ENCODE results near the gene GAB2.

Gene GAB2

GRCh38 chr11:78270971-78271370 is 146.6 kb downstream of the GAB2 start:
- no peak for DNase-seq

- DNase-seq = no peak
Measured at GRCh38 chr11:78269806-78270205, 147.8 kb downstream of the GAB2 start.

GRCh38 chr11:78268591-78269410 is 148.8 kb downstream of the GAB2 start:
- DNase-seq = no peak

- DNase-seq = no peak
Measured at GRCh38 chr11:78266451-78266850, 151.2 kb downstream of the GAB2 start.

- no peak for DNase-seq
Measured at GRCh38 chr11:78265326-78265725, 152.3 kb downstream of the GAB2 start.

- DNase-seq = no peak
Measured at GRCh38 chr11:78262691-78263090, 154.9 kb downstream of the GAB2 start.

- no peak for DNase-seq
Measured at GRCh38 chr11:78262238-78262637, 155.4 kb downstream of the GAB2 start.

GRCh38 chr11:78261828-78262227 is 155.8 kb downstream of the GAB2 start:
- no peak for DNase-seq

- no peak for DNase-seq
Measured at GRCh38 chr11:78261367-78261766, 156.3 kb downstream of the GAB2 start.

GRCh38 chr11:78259777-78260487 is 157.7 kb downstream of the GAB2 start:
- no peak for DNase-seq

- no peak for DNase-seq
Measured at GRCh38 chr11:78257654-78258053, 160.0 kb downstream of the GAB2 start.

- no peak for DNase-seq
Measured at GRCh38 chr11:78256962-78257361, 160.7 kb downstream of the GAB2 start.

- DNase-seq = no peak
Measured at GRCh38 chr11:78255919-78256318, 161.7 kb downstream of the GAB2 start.

- DNase-seq = no peak
Measured at GRCh38 chr11:78254268-78254667, 163.4 kb downstream of the GAB2 start.

GRCh38 chr11:78253797-78254196 is 163.8 kb downstream of the GAB2 start:
- no peak for DNase-seq

- no peak for DNase-seq
Measured at GRCh38 chr11:78251083-78251775, 166.4 kb downstream of the GAB2 start.

GRCh38 chr11:78250099-78250498 is 167.5 kb downstream of the GAB2 start:
- no peak for DNase-seq

GRCh38 chr11:78248903-78249302 is 168.7 kb downstream of the GAB2 start:
- no peak for DNase-seq

GRCh38 chr11:78248191-78248590 is 169.4 kb downstream of the GAB2 start:
- no peak for DNase-seq

GRCh38 chr11:78244546-78245255 is 172.9 kb downstream of the GAB2 start:
- no peak for DNase-seq

GRCh38 chr11:78244080-78244479 is 173.5 kb downstream of the GAB2 start:
- no peak for DNase-seq

- DNase-seq = no peak
Measured at GRCh38 chr11:78241475-78241874, 176.1 kb downstream of the GAB2 start.

GRCh38 chr11:78239781-78240180 is 177.8 kb downstream of the GAB2 start:
- no peak for DNase-seq
